PC-3 (cell line): ENCODE data around the gene RNF41.

Source experiments
- CTCF ChIP-seq: fragments of 300-600 bp; sonication (generic); conservative IDR thresholded peaks from 2 replicates; pipeline ENCODE4 v1.5.1; 2017; ENCODE audit warnings: antibody characterized with exemption, low read depth, mild to moderate bottlenecking, low read length
- EZH2 ChIP-seq: fragments of 300-600 bp; sonication (generic); IDR thresholded peaks from one replicate; pipeline ENCODE4 v1.6.1; 2017; ENCODE audit warnings: antibody characterized with exemption, mild to moderate bottlenecking, low read length; ENCODE audit not compliant: unreplicated experiment
- EZH2phosphoT487 ChIP-seq: fragments of 300-600 bp; sonication (generic); IDR thresholded peaks from 2 replicates; pipeline ENCODE4 v1.6.1; 2018; ENCODE audit warnings: mild to moderate bottlenecking, antibody characterized with exemption, low read length, borderline replicate concordance

- TF ChIP-seq CTCF, result no peak
- no peak for TF ChIP-seq EZH2
- no peak for TF ChIP-seq EZH2phosphoT487
These were observed 22.9 kb downstream of the RNF41 start for GRCh38 chr12:56198836-56199235.
